Neural crest cell (in vitro differentiated cells): ENCODE results near the gene TMX4. TPM values are rescaled to one million over a fixed set of nuclear protein-coding genes. Genes with fewer than 3 reads are reported as not detected.

Experiments used
- DNase-seq: peaks from one replicate; pipeline ENCODE4 v3.0.0; 2021; ENCODE audit warnings: low read depth, mixed read lengths, low spot score
- H3K27ac Mint-ChIP-seq: one replicate; pipeline ENCODE4 v1.8.0; 2021; ENCODE audit warnings: mild to moderate bottlenecking, mixed read lengths; ENCODE audit not compliant: unreplicated experiment
- H3K27me3 Mint-ChIP-seq: 2 replicates; pipeline ENCODE4 v1.8.0; 2021; ENCODE audit warnings: low read depth, mild to moderate bottlenecking, mixed read lengths
- H3K36me3 Mint-ChIP-seq: 2 replicates; pipeline ENCODE4 v1.8.0; 2021; ENCODE audit warnings: low read depth, mild to moderate bottlenecking, mixed read lengths
- H3K4me1 Mint-ChIP-seq: 2 replicates; pipeline ENCODE4 v1.8.0; 2021; ENCODE audit warnings: mixed read lengths
- H3K4me3 Mint-ChIP-seq: one replicate; pipeline ENCODE4 v1.8.0; 2021; ENCODE audit warnings: mild to moderate bottlenecking, mixed read lengths
- H3K9me3 Mint-ChIP-seq: 2 replicates; pipeline ENCODE4 v1.8.0; 2021; ENCODE audit warnings: mixed read lengths
- total RNA-seq: library from RNA; stranded (reverse); gene quantifications from 2 replicates; pipeline ENCODE4 v1.2.1, GENCODE V29; 2021
- TF ChIP-seq, protein P1 (sequence below): fragments of 200-600 bp; sonication (generic); conservative IDR thresholded peaks from 2 replicates; pipeline ENCODE4 v1.5.0; 2021; ENCODE audit warnings: antibody characterized with exemption, mild to moderate bottlenecking

Gene TMX4
- total RNA-seq, 1 donor from 2014 or later = 22.7 TPM

DNA sequence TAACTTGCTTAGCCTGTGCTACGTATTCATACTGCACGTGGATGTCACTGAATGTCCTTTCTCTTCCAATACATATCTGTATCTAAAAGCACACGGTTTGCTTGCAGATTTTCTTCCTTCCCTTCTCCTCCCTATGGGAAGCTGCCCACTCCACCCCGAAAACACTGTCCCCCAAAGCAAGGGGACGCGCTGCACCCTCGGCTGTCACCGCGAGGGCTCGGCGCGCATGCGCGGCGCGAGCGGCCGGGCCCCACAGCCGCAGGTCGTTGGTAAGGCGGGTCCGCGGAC is 659 bp downstream of the TMX4 start:
- TF ChIP-seq, protein P1, sequence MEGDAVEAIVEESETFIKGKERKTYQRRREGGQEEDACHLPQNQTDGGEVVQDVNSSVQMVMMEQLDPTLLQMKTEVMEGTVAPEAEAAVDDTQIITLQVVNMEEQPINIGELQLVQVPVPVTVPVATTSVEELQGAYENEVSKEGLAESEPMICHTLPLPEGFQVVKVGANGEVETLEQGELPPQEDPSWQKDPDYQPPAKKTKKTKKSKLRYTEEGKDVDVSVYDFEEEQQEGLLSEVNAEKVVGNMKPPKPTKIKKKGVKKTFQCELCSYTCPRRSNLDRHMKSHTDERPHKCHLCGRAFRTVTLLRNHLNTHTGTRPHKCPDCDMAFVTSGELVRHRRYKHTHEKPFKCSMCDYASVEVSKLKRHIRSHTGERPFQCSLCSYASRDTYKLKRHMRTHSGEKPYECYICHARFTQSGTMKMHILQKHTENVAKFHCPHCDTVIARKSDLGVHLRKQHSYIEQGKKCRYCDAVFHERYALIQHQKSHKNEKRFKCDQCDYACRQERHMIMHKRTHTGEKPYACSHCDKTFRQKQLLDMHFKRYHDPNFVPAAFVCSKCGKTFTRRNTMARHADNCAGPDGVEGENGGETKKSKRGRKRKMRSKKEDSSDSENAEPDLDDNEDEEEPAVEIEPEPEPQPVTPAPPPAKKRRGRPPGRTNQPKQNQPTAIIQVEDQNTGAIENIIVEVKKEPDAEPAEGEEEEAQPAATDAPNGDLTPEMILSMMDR = peak; percentile 9
- Mint-ChIP-seq H3K4me3 (peak overlapping the region; percentile 93), H3K4me1 (peaks cover 10% of the 10 kb centered on the region)

DNA sequence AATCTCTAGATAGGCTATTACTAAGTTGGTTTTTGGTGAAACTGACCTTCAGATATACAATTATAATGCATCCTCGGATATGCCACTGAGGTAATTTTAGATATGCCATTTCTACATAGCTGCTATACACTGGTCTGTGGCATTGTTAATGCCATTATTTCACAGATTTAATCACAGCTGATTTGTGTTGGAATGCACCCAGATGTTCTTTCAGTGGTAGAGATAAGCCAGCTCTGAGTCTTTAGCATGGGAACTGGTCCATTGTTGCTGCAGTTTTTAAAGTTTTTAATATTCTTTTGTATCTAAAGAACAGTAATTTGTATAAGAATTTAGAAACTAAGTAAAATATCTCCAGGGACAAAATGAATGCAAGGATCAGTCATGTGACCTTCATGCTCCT is 6.8 kb downstream of the TMX4 start:
- H3K4me1 Mint-ChIP-seq = peaks cover 11% of the 10 kb centered on the region
- no peak for DNase-seq
- H3K36me3 Mint-ChIP-seq = no peaks in the 10 kb centered on the region
- TF ChIP-seq, protein P1 = no peak
- H3K9me3 Mint-ChIP-seq = no peaks in the 10 kb centered on the region
- no peaks in the 10 kb centered on the region for H3K27me3 Mint-ChIP-seq
- H3K4me3 Mint-ChIP-seq = no peak overlapping the region
- no peak overlapping the region for H3K27ac Mint-ChIP-seq

More for the DNA sequence above, 659 bp downstream of the TMX4 start:
- DNase-seq = no peak
- Mint-ChIP-seq H3K27me3 (no peaks in the 10 kb centered on the region), H3K36me3 (no peaks in the 10 kb centered on the region), H3K9me3 (no peaks in the 10 kb centered on the region), H3K27ac (peak overlapping the region; percentile 32)

DNA sequence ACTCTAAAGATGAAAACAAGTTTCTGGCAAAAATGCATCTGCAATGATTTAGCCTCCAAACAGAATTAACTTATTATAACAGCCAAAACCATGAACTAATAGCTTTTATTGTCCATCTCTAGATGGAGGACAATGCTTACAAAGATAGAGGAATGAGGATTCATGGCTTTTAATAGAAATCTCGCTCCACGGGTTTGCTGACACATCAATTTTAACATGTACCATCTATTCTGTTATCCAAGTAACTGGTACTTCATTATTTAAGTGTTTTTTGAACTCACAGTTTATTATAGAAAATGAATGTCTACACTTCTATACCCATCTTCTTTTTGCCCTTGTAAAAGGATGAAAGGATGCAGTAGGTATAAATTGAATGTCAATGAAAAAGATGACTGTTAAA is 10.8 kb downstream of the TMX4 start:
- peaks cover 7% of the 10 kb centered on the region for H3K4me1 Mint-ChIP-seq
- no peak overlapping the region for H3K4me3 Mint-ChIP-seq

DNA sequence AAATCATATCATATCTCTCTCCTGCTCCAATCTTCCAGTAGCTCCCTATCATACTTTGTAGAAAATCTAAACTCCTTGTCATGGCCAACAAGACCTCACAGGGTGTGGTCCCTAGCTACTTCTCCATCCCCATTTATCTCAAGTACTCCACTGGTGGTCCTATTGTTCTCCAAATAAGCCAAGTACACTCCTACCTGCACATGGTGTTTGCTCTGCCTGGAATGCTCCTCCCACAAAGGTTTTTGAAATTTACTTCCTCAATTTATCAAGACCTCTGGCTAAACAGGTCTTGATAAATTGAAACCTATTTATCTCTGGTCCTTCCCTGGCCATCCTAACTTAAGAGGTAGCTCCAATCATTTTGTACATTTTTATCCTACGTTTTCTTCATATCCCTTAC is 12.1 kb downstream of the TMX4 start:
- H3K4me1 Mint-ChIP-seq = peaks cover 7% of the 10 kb centered on the region
- TF ChIP-seq, protein P1 = no peak
- DNase-seq = no peak
- H3K27ac Mint-ChIP-seq = no peak overlapping the region
- H3K36me3 Mint-ChIP-seq = no peaks in the 10 kb centered on the region
- no peak overlapping the region for H3K4me3 Mint-ChIP-seq
- H3K27me3 Mint-ChIP-seq = no peaks in the 10 kb centered on the region
- H3K9me3 Mint-ChIP-seq = no peaks in the 10 kb centered on the region

More for the DNA sequence above, 10.8 kb downstream of the TMX4 start:
- Mint-ChIP-seq H3K27me3 (no peaks in the 10 kb centered on the region), H3K9me3 (no peaks in the 10 kb centered on the region), H3K36me3 (no peaks in the 10 kb centered on the region), H3K27ac (no peak overlapping the region)
- TF ChIP-seq, protein P1 = no peak
- DNase-seq = no peak

DNA sequence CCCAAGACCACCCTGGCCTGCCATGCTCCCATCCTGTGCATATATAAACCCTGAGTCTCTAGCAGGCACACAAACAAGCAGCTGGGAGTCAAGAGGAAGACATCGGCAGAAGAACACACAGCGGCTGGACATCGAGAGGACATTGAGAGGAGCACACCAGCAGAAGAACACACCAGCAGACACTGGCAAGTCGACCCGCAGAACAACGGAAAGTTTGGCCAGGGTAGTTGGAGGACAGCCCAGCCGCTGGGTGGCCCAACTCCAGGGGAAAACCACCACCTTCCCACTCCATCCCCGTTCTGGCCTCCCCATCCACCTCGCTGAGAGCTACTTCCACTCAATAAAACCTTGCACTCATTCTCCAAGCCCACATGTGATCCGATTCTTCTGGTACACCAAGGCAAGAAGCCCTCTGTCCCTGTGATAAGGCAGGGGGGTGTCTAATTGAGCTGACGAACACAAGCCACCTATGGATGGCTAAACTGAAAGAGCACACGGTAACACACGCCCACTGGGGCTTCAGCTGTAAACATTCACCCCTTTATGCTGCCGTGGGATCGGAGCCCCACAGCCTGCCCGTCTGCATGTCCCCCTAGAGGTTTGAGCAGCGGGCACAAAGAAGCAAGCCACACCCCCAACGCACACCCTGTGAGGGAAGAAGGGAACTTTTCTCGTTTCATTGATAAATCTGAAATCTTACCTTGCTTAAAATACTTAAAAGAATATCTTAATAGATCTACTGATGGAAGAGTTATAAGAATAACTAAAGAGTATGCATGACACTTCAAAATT is 13.8 kb downstream of the TMX4 start:
- TF ChIP-seq, protein P1 = no peak
- DNase-seq = no peak
- H3K4me1 Mint-ChIP-seq = no peaks in the 10 kb centered on the region
- H3K36me3 Mint-ChIP-seq = peaks cover 4% of the 10 kb centered on the region
- H3K27ac Mint-ChIP-seq = peak overlapping the region; percentile 82
- H3K9me3 Mint-ChIP-seq = no peaks in the 10 kb centered on the region
- H3K4me3 Mint-ChIP-seq = no peak overlapping the region
- no peaks in the 10 kb centered on the region for H3K27me3 Mint-ChIP-seq
